GM12875 (cell line): Measurements from ENCODE around the gene PDLIM1.
A peak's percentile ranks its signal among the peaks of the same experiment; 100 is the strongest.
"Not testable (repeated sequence)": the region's sequence is repeated elsewhere in the genome, so short reads cannot be mapped to it uniquely, and the experiment has no call there.

Source experiments
- H3K4me3 ChIP-seq: one replicate; pipeline ENCODE4 v1.5.1; 2011; ENCODE audit warnings: low read depth, low read length, control low read depth
- CTCF ChIP-seq: IDR thresholded peaks from 2 replicates; pipeline ENCODE4 v1.5.1; 2011; ENCODE audit warnings: low read depth, mild to moderate bottlenecking, control low read depth, inconsistent platforms, low read length, moderate library complexity, borderline replicate concordance; ENCODE audit not compliant: insufficient read depth

Gene PDLIM1

DNA sequence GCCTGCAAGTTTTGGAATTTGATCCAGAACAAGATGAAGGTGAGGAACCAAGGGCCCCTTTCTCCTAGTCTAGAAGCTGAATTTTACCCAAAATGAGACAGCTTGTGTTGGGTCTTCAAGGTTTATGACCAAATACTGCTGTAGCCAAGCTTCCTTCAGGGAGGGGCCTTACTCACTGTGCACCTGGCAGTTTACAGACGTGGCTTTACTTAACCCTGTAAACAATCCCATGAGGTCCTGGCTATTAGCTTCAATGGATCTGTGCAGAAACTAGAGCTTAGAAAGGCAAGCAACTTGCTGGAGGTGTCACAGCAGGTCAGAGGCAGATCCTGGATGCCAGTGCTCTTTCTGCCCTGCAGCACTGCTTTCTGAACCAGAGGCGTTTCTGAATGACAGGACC, 46.7 kb downstream of the PDLIM1 start:
- no peak for TF ChIP-seq CTCF
- H3K4me3 ChIP-seq: no peak overlapping the region

DNA sequence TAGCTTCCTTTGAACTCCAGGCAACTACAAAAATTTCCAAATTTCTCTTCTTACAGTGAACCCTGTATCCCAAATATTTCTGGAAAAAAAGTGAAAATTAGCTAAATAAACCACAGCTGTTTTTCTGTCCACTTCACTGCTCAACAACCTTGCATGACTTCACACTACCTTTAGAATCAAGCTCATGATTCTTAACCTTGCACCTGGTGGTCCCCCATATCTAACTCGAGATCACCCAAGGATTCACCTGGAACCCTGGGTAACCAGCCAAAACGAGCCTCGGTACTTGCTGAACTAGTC, 47.5 kb downstream of the PDLIM1 start:
- no peak for TF ChIP-seq CTCF

DNA sequence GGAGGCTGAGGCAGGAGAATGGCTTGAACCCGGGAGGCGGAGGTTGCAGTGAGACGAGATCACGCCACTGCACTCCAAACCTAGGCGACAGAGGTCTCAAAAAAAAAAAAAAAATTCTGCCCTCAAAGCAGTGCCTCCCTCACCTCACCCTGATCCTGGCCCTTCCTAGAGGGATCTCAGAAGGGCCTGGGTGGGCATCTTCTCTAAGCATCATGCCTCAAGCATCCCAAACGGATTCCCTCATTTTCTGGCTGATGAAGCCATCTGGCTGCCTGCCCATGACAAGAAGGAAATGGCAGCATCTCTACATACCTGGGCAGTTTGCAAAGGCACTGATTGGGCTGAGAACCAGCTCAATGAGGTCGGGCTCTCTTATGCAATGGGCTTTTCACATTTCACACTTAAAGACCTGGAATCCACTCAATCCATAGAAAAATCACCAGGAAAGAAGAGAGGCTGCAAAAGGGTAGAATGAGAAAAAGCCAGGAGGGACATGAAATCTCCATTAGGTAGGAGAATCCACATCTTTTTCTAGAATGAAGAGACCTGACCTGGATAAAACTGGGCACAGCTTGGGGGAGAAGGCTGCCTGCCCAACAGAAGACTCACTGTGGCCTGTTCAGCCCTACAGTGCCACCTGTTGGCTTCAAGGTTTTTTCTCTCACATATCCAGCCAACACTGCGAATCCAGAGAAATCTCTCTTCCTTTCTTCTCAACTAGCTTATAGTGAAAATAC, 48.1 kb downstream of the PDLIM1 start:
- TF ChIP-seq CTCF: peak; percentile 35; the same call in 1 of the 2 replicates
- no peak overlapping the region for H3K4me3 ChIP-seq

More for the DNA sequence above, 47.5 kb downstream of the PDLIM1 start:
- H3K4me3 ChIP-seq: no peak overlapping the region

GRCh38 chr10:95241533-95241932, 49.3 kb downstream of the PDLIM1 start:
- TF ChIP-seq CTCF: no peak
- no peak overlapping the region for H3K4me3 ChIP-seq

DNA sequence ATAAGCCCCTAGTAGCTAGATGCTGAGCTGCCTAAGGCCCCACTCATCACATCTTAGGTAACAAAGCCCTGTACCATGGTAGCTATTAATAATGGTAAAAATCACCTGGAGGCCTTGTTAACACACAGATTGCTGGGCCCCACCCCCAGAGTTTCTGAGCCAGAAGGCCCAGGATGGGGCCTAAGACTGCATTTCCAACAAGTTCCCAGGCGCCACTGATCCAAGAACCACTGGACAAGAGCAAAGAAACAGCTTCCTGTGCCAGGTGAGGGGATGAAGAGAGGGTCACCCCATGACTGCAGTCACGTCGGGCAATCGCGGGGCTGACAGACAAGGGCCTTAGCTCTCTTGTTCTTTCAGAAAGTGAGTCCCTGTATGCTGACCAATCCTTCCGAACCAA, 50.0 kb downstream of the PDLIM1 start:
- no peak for TF ChIP-seq CTCF
- H3K4me3 ChIP-seq: no peak overlapping the region

- not testable (repeated sequence) for H3K4me3 ChIP-seq
Observed at GRCh38 chr10:95240096-95240495, 50.7 kb downstream of the PDLIM1 start.

DNA sequence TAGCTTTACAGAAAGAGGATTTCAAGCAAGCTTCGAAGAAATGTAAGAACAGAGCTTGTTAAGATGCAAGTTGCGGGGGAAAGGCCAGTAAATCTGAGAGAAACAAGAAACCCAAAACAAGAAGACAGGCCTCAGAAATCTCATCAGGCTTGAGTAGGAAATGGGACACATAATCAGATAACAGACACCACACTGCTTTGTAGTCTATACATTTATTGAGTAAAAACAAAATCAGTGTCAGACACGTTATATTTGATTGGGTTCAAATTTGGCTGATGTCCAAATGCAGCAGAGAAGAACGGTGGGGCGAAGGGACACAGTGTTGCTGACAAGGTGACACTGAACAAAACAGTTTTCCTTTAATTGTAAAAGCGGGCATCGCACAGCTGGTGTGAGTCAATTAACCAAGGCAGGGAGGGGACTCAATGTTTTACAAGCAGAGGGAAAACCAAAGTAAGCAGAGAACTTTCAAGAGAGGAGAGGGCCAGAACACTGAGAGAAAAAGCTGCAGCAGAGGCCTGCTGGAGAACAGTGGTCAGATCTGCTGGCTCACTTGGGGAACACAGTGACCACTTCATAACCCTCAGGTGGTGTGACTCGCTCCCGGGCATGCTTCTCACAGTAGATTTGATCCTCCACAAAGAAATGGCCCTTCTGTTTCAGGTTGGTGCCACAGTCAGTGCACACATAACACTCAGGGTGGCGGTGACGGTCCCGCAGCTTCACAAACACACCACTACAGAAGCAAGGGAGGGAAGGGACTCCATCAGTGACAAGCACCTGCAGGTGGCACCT, 53.2 kb downstream of the PDLIM1 start:
- TF ChIP-seq CTCF: no peak
- no peak overlapping the region for H3K4me3 ChIP-seq
